Spinal cord (tissue), 10 donors: ENCODE data around the gene ADIPOR2. TPM values are rescaled to one million over a fixed set of nuclear protein-coding genes. Genes with fewer than 3 reads are reported as not detected.

Experiments used
- DNase-seq, 6 donors: peaks; one replicate each; pipeline versions ENCODE4 v3.0.0 to v3.0.0-alpha.2; 2013 to 2015; ENCODE audit warnings: low spot score in 6 of 6, low read depth in 4 of 6
- H3K27ac ChIP-seq: one replicate; pipeline ENCODE4 v1.5.1; 2013; ENCODE audit warnings: low read depth, low read length, control low read depth
- H3K27me3 ChIP-seq: one replicate; pipeline ENCODE4 v1.6.1; 2013; ENCODE audit warnings: low read length; ENCODE audit not compliant: control insufficient read depth, insufficient read depth
- H3K36me3 ChIP-seq: one replicate; pipeline ENCODE4 v1.6.1; 2013; ENCODE audit warnings: low read length; ENCODE audit not compliant: control insufficient read depth, insufficient read depth
- H3K4me1 ChIP-seq: one replicate; pipeline ENCODE4 v1.6.1; 2013; ENCODE audit warnings: low read length; ENCODE audit not compliant: control insufficient read depth, insufficient read depth
- H3K4me3 ChIP-seq: one replicate; pipeline ENCODE4 v1.5.1; 2013; ENCODE audit warnings: low read depth, low read length, control low read depth
- H3K9me3 ChIP-seq: one replicate; pipeline ENCODE4 v1.6.1; 2013; ENCODE audit warnings: low read length; ENCODE audit not compliant: control insufficient read depth, insufficient read depth
- whole genome bisulfite sequencing: methylation state at CpG from one replicate; pipeline ENCODE4 v1.1.5; 2013; ENCODE audit warnings: missing lambda C conversion rate; ENCODE audit not compliant: insufficient coverage; 5-methylcytosine and 5-hydroxymethylcytosine counted together
- polyA plus RNA-seq, 2 donors: library from polyadenylated mRNA; unstranded; fragments of 120-200 nt; gene quantifications; one replicate each; pipeline ENCODE4 v1.2.1, GENCODE V29; 2013; ENCODE audit not compliant: insufficient read length in 2 of 2
- total RNA-seq, 2 donors: library from RNA; depleted of rRNA in 1 of 2; stranded (reverse); fragments of 120-200 nt in 1 of 2; fragments of >200 nt in 1 of 2; gene quantifications; one replicate each; pipeline versions ENCODE4 v1.2.3 to v1.2.4, GENCODE V29; 2013 to 2014
- donor health status: healthy.

The ADIPOR2 gene
- total and polyA plus RNA-seq, 4 donors = 40.7 to 49.3 (median 42.3) TPM

DNA sequence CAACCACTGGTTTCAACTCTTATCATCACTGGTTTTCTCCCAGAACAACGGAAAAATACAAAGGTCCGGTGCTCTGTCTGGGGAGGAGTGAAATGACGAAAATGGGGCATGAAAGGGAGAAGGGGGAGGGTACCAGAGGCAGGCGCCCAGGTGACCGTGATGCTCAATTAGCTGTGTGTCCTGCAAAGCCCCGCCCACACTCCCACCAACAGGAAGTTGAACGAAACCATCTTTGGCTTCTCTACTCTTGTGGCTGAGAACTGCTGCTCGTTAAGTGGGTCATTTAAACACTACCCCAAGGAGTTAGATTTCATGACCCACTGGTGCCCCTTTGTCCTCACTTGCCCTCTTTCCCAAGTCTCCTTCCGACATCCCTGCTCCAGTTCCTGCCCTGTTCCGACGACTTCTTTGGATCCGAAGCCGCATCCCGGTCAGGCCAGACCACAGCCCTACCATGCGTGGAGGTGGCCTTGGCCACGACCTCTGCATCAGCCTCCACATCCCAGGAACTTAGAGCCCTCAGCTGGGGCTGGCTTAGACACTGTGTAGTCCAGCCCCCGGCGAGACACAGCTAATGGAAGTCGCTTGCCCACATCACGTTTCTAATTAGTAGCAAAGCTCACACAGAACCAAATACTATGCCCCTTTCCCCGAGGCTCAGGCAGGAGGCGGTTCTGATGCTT is 118.1 kb downstream of the ADIPOR2 start:
- no peak overlapping the region for H3K4me3 ChIP-seq
- peaks cover 14% of the 10 kb centered on the region for H3K4me1 ChIP-seq
- H3K36me3 ChIP-seq = no peaks in the 10 kb centered on the region
- no peak for DNase-seq
- 97% methylated on average over 15 of the region's 22 CpGs for WGBS
- no peaks in the 10 kb centered on the region for H3K27me3 ChIP-seq
- H3K27ac ChIP-seq = no peak overlapping the region
- H3K9me3 ChIP-seq = no peaks in the 10 kb centered on the region

DNA sequence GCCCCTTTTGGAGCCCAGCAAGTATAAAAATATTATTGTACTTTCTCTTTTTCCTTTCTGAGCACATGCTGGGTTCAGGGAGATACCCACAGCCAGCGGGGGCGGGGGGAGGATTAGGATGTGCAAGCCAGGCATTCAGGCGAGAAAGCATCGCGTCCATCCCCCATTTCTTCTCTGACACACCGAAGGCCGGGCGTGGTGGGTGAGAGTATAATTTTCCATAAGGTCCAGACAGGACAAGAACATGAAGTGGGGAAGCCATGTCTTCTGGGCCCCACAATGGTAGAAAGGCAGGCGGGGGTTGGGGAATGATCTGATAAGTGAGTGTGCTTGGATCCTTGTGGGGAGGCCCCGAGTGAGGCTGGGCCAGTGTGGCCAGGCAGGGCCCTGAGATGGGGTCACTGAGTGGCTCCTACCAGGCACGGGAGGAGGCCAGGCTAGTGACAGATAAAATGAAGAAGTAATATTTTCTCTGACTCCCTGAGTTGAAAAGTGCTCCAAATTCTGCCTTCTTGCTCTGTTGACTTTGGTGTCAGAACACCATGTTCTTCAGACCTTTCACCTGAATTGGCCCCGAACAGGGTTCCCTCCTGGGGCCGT is 118.8 kb downstream of the ADIPOR2 start:
- no peaks in the 10 kb centered on the region for H3K9me3 ChIP-seq
- no peak overlapping the region for H3K4me3 ChIP-seq
- 93% methylated on average over 8 of the region's 13 CpGs for WGBS
- H3K27ac ChIP-seq = no peak overlapping the region
- no peak for DNase-seq
- H3K27me3 ChIP-seq = no peaks in the 10 kb centered on the region
- no peaks in the 10 kb centered on the region for H3K36me3 ChIP-seq
- peaks cover 11% of the 10 kb centered on the region for H3K4me1 ChIP-seq

- H3K9me3 ChIP-seq = no peaks in the 10 kb centered on the region
- no peaks in the 10 kb centered on the region for H3K36me3 ChIP-seq
- no peak overlapping the region for H3K4me3 ChIP-seq
- peaks cover 6% of the 10 kb centered on the region for H3K4me1 ChIP-seq
- H3K27ac ChIP-seq = no peak overlapping the region
- H3K27me3 ChIP-seq = no peaks in the 10 kb centered on the region
- no peak for DNase-seq
- WGBS = 90% methylated on average over 17 of the region's 21 CpGs
Observed at GRCh38 chr12:1810201-1810930, 119.5 kb downstream of the ADIPOR2 start.

DNA sequence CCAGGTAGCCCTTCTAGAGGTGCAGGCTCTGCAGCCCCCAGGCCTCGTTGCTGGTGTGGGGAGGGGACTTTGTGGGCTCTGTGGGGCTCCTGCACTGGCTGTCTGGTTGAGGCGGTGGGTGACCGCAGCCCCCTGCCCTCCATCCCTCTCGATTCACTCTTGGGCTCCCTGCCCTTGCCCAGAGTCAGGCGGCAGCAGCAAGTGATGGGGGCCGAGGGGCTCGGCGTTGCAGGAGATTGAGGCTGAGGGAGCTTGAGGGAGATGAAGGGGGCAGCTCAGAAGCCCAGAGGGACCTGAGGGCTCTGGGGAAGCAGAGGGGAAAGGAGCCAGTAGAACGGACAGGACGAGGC is 120.0 kb downstream of the ADIPOR2 start:
- H3K4me3 ChIP-seq = no peak overlapping the region
- WGBS = 92% methylated on average over 9 of the region's 10 CpGs
- H3K27ac ChIP-seq = no peak overlapping the region
- H3K36me3 ChIP-seq = no peaks in the 10 kb centered on the region
- H3K4me1 ChIP-seq = peaks cover under 1% of the 10 kb centered on the region
- H3K9me3 ChIP-seq = no peaks in the 10 kb centered on the region
- DNase-seq = no peak
- no peaks in the 10 kb centered on the region for H3K27me3 ChIP-seq

GRCh38 chr12:1811281-1811947 is 120.5 kb downstream of the ADIPOR2 start:
- H3K4me3 ChIP-seq = no peak overlapping the region
- H3K27me3 ChIP-seq = no peaks in the 10 kb centered on the region
- DNase-seq = no peak
- H3K36me3 ChIP-seq = no peaks in the 10 kb centered on the region
- 84% methylated on average over 26 of the region's 27 CpGs for WGBS
- no peaks in the 10 kb centered on the region for H3K4me1 ChIP-seq
- H3K9me3 ChIP-seq = no peaks in the 10 kb centered on the region
- H3K27ac ChIP-seq = no peak overlapping the region

DNA sequence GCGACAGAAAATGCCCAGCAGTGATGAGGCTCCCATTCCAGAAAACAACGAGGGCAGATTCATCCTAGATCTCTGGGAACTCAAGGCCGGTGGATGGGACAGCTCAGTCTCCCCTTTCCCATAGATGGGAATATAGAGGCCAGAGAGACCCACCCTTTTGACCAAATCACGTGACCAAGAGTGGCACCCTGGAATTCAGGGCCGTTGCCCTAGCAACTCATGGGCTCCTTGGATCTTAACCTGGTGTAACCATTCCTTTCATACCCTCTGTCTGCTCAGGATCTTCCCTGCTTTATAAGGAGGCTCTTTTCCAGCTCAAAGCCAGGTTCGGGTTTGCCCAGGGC is 121.0 kb downstream of the ADIPOR2 start:
- H3K9me3 ChIP-seq = no peaks in the 10 kb centered on the region
- no peaks in the 10 kb centered on the region for H3K4me1 ChIP-seq
- H3K27me3 ChIP-seq = no peaks in the 10 kb centered on the region
- H3K36me3 ChIP-seq = no peaks in the 10 kb centered on the region
- DNase-seq = no peak
- 81% methylated on average over 5 of the region's 6 CpGs for WGBS
- H3K27ac ChIP-seq = no peak overlapping the region
- H3K4me3 ChIP-seq = no peak overlapping the region

- H3K27me3 ChIP-seq = no peaks in the 10 kb centered on the region
- H3K9me3 ChIP-seq = no peaks in the 10 kb centered on the region
- 80% methylated on average over 13 of the region's 17 CpGs for WGBS
- DNase-seq = no peak
- no peaks in the 10 kb centered on the region for H3K4me1 ChIP-seq
- no peaks in the 10 kb centered on the region for H3K36me3 ChIP-seq
- H3K27ac ChIP-seq = no peak overlapping the region
- no peak overlapping the region for H3K4me3 ChIP-seq
Observed at GRCh38 chr12:1812650-1813302, 121.9 kb downstream of the ADIPOR2 start.

GRCh38 chr12:1814266-1814665 is 123.4 kb downstream of the ADIPOR2 start:
- no peak for DNase-seq
- WGBS = 84% methylated on average over 8 of the region's 8 CpGs

DNA sequence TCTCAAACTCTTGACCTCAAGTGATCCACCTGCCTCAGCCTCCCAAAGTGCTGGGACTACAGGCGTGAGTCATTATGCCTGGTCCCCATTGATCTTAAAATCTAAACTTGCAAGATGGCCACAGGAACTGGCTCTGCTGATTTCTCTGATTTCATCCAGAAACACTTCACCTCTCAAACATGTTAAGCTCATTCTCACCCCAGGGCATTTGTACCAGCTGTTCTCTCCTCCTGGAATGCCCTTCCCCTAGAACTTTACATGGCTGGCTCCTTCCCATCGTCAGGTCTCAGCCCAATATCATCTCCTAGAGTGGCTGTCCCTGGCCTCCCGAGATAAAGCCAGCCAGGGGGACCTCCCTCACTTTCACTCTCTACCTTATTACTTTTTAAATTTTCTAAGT is 124.2 kb downstream of the ADIPOR2 start:
- 83% methylated on average over 1 of the region's 3 CpGs for WGBS
- no peak for DNase-seq
- peaks cover 7% of the 10 kb centered on the region for H3K27me3 ChIP-seq
- H3K9me3 ChIP-seq = no peaks in the 10 kb centered on the region
- no peaks in the 10 kb centered on the region for H3K36me3 ChIP-seq
- no peak overlapping the region for H3K4me3 ChIP-seq
- H3K4me1 ChIP-seq = peaks cover 12% of the 10 kb centered on the region
- H3K27ac ChIP-seq = no peak overlapping the region

More at GRCh38 chr12:1814266-1814665, 123.4 kb downstream of the ADIPOR2 start:
- H3K27ac ChIP-seq = no peak overlapping the region
- H3K9me3 ChIP-seq = no peaks in the 10 kb centered on the region
- H3K36me3 ChIP-seq = no peaks in the 10 kb centered on the region
- peaks cover 3% of the 10 kb centered on the region for H3K4me1 ChIP-seq
- H3K27me3 ChIP-seq = peaks cover under 1% of the 10 kb centered on the region
- H3K4me3 ChIP-seq = no peak overlapping the region
